Measurements from ENCODE around the gene HBZ.
"Not testable (repeated sequence)": the region's sequence is repeated elsewhere in the genome, so short reads cannot be mapped to it uniquely, and the experiment has no call there.

HBZ gene

GRCh38 chr16:120756-121155, 31.7 kb upstream of the HBZ start:
- no peak for TF ChIP-seq CTCF (IDR thresholded peaks at IDR 0.05; ENCODE audit: control insufficient read depth, insufficient read depth, low read depth, low read length, missing control alignments)
- no peak overlapping the region for H3K4me3 ChIP-seq (ENCODE audit: control insufficient read depth, low read depth, low read length)
- no peak for DNase-seq (ENCODE audit: low read depth)

- no peak overlapping the region for H3K4me3 ChIP-seq (ENCODE audit: control insufficient read depth, low read depth, low read length)
- DNase-seq (ENCODE audit: low read depth): no peak
- TF ChIP-seq CTCF (IDR thresholded peaks at IDR 0.05; ENCODE audit: control insufficient read depth, insufficient read depth, low read depth, low read length, missing control alignments): no peak
Measured at GRCh38 chr16:122361-122760, 30.1 kb upstream of the HBZ start.

GRCh38 chr16:123558-124350, 28.7 kb upstream of the HBZ start:
- not testable (repeated sequence) for DNase-seq (ENCODE audit: low read depth); H3K4me3 ChIP-seq (ENCODE audit: control insufficient read depth, low read depth, low read length)

- TF ChIP-seq CTCF (IDR thresholded peaks at IDR 0.05; ENCODE audit: control insufficient read depth, insufficient read depth, low read depth, low read length, missing control alignments): no peak
Measured at GRCh38 chr16:125011-125410, 27.4 kb upstream of the HBZ start.

GRCh38 chr16:129075-129474, 23.4 kb upstream of the HBZ start:
- no peak for DNase-seq (ENCODE audit: low read depth)
- H3K4me3 ChIP-seq (ENCODE audit: control insufficient read depth, low read depth, low read length): no peak overlapping the region
- TF ChIP-seq CTCF (IDR thresholded peaks at IDR 0.05; ENCODE audit: control insufficient read depth, insufficient read depth, low read depth, low read length, missing control alignments): no peak

More at GRCh38 chr16:125011-125410, 27.4 kb upstream of the HBZ start:
- H3K4me3 ChIP-seq (ENCODE audit: control insufficient read depth, low read depth, low read length): no peak overlapping the region
- DNase-seq (ENCODE audit: low read depth): no peak

GRCh38 chr16:130533-131173, 21.8 kb upstream of the HBZ start:
- no peak for DNase-seq (ENCODE audit: low read depth)
- TF ChIP-seq CTCF (IDR thresholded peaks at IDR 0.05; ENCODE audit: control insufficient read depth, insufficient read depth, low read depth, low read length, missing control alignments): no peak
- H3K4me3 ChIP-seq (ENCODE audit: control insufficient read depth, low read depth, low read length): no peak overlapping the region

- no peak for TF ChIP-seq CTCF (IDR thresholded peaks at IDR 0.05; ENCODE audit: control insufficient read depth, insufficient read depth, low read depth, low read length, missing control alignments)
Measured at GRCh38 chr16:132120-132519, 20.3 kb upstream of the HBZ start.

More at GRCh38 chr16:132120-132519, 20.3 kb upstream of the HBZ start:
- H3K4me3 ChIP-seq (ENCODE audit: control insufficient read depth, low read depth, low read length): no peak overlapping the region
- no peak for DNase-seq (ENCODE audit: low read depth)

All from AG09309 (cell line).